ENCODE data around the gene PHLDA2. TPM values are rescaled to one million over a fixed set of nuclear protein-coding genes. Genes with fewer than 3 reads are reported as not detected.
"Not testable (repeated sequence)": the region's sequence is repeated elsewhere in the genome, so short reads cannot be mapped to it uniquely, and the experiment has no call there.

PHLDA2 gene
- total RNA-seq, 1 experiment from 2014 or later: 101 TPM

DNA sequence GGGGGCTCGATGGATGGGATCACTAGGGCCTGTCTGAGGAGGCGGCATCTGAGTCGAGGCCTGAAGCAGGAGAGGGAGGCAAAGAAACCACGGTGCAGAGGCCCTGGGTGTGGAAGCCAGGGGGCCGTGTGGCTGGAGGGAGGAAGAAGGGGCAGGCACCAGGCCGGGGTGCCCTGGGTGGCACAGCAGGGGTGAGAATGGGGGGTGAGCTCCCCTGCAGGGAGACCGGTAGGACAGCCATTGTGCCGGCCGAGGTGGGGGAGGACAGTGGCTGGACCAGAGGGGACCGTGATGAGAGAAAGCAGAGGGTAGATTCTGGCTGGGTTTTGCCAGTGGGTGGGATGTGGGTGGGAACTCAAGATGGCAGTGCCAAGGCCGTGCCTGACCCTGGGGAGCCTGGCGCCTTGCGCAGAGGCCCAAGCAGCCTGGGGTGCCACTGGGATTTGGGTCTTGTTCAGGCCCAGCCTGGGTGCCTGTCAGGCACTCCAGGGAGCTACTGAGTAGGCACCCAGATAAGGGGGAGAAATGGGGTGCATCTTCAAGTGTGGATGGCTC is 18.7 kb downstream of the PHLDA2 start:
- Histone ChIP-seq H2AFZ (ENCODE audit: low read length) (no peak overlapping the region), H3K36me3 (ENCODE audit: low read depth, low read length) (no peaks in the 10 kb centered on the region), H3K27me3 (ENCODE audit: low read length) (no peaks in the 10 kb centered on the region), H3K4me1 (ENCODE audit: insufficient read depth, low read length) (peaks cover 27% of the 10 kb centered on the region), H3F3A (ENCODE audit: low read length, unreplicated experiment) (no peaks in the 10 kb centered on the region), H3K9ac (ENCODE audit: low read length) (no peak overlapping the region), H3K79me2 (ENCODE audit: low read length) (no peaks in the 10 kb centered on the region), H3K9me2 (replicated peaks; ENCODE audit: low read length) (no peaks in the 10 kb centered on the region), H3K4me2 (ENCODE audit: low read length) (no peak overlapping the region), H4K20me1 (ENCODE audit: low read length) (no peaks in the 10 kb centered on the region), H3K27ac (ENCODE audit: low read length) (no peak overlapping the region), H3K4me3 (ENCODE audit: low read length) (no peak overlapping the region), H3K9me3 (ENCODE audit: low read length) (no peaks in the 10 kb centered on the region)
- intact Hi-C loops (cut with micrococcal nuclease): no loop called here
- BruUV-seq (replicated peaks): no TSS peak
- TF ChIP-seq, protein P1, sequence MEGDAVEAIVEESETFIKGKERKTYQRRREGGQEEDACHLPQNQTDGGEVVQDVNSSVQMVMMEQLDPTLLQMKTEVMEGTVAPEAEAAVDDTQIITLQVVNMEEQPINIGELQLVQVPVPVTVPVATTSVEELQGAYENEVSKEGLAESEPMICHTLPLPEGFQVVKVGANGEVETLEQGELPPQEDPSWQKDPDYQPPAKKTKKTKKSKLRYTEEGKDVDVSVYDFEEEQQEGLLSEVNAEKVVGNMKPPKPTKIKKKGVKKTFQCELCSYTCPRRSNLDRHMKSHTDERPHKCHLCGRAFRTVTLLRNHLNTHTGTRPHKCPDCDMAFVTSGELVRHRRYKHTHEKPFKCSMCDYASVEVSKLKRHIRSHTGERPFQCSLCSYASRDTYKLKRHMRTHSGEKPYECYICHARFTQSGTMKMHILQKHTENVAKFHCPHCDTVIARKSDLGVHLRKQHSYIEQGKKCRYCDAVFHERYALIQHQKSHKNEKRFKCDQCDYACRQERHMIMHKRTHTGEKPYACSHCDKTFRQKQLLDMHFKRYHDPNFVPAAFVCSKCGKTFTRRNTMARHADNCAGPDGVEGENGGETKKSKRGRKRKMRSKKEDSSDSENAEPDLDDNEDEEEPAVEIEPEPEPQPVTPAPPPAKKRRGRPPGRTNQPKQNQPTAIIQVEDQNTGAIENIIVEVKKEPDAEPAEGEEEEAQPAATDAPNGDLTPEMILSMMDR (conservative IDR thresholded peaks at IDR 0.05; ENCODE audit: low read depth, low read length): no peak
- no peak for TF ChIP-seq EZH2phosphoT487 (IDR thresholded peaks at IDR 0.05; ENCODE audit: borderline replicate concordance, low read length)
- TF ChIP-seq EZH2 (IDR thresholded peaks at IDR 0.05; ENCODE audit: low read length, unreplicated experiment): no peak
- DNase-seq: no peak
- no peak for ATAC-seq
- CTCF ChIA-PET: no interaction called here
- POLR2A ChIA-PET (ENCODE audit: unreplicated experiment): interaction anchor here (0.6 kb wide), 1 partner anchor 533 kb away, joined by 3 read pairs; no protein-coding TSS in a partner anchor

DNA sequence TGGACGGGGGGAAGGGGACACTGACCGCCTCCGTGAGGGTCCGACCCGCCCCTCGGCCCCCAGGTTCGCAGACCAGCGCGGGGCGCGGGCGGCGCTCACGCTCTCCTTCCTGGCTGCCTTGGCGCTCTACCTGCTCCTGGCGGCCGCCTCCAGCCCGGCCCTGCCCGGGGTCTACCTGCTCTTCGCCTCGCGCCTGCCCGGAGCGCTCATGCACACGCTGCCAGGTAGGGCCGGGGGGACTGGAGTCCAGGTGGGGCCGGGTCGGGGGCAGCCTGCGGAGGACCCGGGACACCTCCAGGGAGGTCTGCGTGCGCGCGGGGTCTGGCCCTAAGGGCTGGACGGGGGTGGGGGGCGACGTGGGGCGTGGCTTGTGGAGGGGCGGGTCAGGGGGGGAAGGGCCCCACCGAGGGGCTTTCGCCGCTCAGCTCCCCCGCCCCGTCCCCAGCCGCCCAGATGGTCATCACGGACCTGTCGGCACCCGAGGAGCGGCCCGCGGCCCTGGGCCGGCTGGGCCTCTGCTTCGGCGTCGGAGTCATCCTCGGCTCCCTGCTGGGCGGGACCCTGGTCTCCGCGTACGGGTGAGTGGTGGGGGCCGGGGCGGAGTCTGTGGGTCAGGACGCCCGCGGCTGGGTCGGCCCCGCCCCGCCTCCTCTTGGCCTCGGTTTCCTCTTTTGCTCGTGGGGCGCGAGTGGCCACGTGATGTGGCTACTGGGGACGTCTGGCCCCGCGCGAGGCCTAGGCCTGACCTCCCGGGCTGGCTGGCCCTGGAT is 19.9 kb downstream of the PHLDA2 start:
- no TSS peak for BruUV-seq (replicated peaks)

DNA sequence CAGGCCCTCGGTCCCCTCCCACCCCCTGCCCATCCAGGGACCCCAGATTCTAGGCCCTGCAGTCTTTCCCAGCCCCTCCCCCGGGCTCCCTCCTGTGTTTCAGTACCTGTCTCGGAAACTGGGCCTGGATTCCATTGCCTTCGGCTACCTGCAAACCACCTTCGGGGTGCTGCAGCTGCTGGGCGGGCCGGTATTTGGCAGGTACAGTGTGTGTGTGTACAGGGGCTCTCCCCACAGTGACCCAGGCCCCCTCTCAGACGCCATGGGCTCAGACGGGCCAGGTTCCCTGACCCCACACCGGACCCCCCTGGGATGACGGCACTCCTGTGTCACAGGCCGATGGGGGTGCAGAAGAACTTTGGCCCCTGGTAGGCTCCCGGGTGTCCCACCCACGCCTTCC is 21.1 kb downstream of the PHLDA2 start:
- no peaks in the 10 kb centered on the region for H3K79me2 ChIP-seq (ENCODE audit: low read length)
- H3K27me3 ChIP-seq (ENCODE audit: low read length): no peaks in the 10 kb centered on the region
- no peak for TF ChIP-seq EZH2phosphoT487 (IDR thresholded peaks at IDR 0.05; ENCODE audit: borderline replicate concordance, low read length)
- TF ChIP-seq EZH2 (IDR thresholded peaks at IDR 0.05; ENCODE audit: low read length, unreplicated experiment): no peak
- TF ChIP-seq, protein P1 (conservative IDR thresholded peaks at IDR 0.05; ENCODE audit: low read depth, low read length): no peak
- no peak overlapping the region for H3K4me3 ChIP-seq (ENCODE audit: low read length)
- H3K9me3 ChIP-seq (ENCODE audit: low read length): no peaks in the 10 kb centered on the region
- H3K4me1 ChIP-seq (ENCODE audit: insufficient read depth, low read length): peaks cover 34% of the 10 kb centered on the region
- H3F3A ChIP-seq (ENCODE audit: low read length, unreplicated experiment): no peaks in the 10 kb centered on the region
- intact Hi-C loops (cut with micrococcal nuclease): no loop called here
- H3K9ac ChIP-seq (ENCODE audit: low read length): no peak overlapping the region
- no TSS peak for BruUV-seq (replicated peaks)
- no peaks in the 10 kb centered on the region for H3K9me2 ChIP-seq (replicated peaks; ENCODE audit: low read length)
- ATAC-seq (no peak), DNase-seq (no peak)
- no peaks in the 10 kb centered on the region for H4K20me1 ChIP-seq (ENCODE audit: low read length)
- no peak overlapping the region for H3K4me2 ChIP-seq (ENCODE audit: low read length)
- H3K27ac ChIP-seq (ENCODE audit: low read length): no peak overlapping the region
- no peak overlapping the region for H2AFZ ChIP-seq (ENCODE audit: low read length)
- ChIA-PET POLR2A (ENCODE audit: unreplicated experiment) (no interaction called here), CTCF (no interaction called here)
- no peaks in the 10 kb centered on the region for H3K36me3 ChIP-seq (ENCODE audit: low read depth, low read length)

More for the DNA sequence above, 19.9 kb downstream of the PHLDA2 start:
- no peak overlapping the region for H3K4me2 ChIP-seq (ENCODE audit: low read length)
- H3K9me2 ChIP-seq (replicated peaks; ENCODE audit: low read length): no peaks in the 10 kb centered on the region
- no peak for TF ChIP-seq EZH2phosphoT487 (IDR thresholded peaks at IDR 0.05; ENCODE audit: borderline replicate concordance, low read length)
- no peak overlapping the region for H3K27ac ChIP-seq (ENCODE audit: low read length)
- ChIA-PET POLR2A (ENCODE audit: unreplicated experiment) (interaction anchor here (0.6 kb wide), 1 partner anchor 531 kb away, joined by 3 read pairs; no protein-coding TSS in a partner anchor), CTCF (no interaction called here)
- H3K79me2 ChIP-seq (ENCODE audit: low read length): no peaks in the 10 kb centered on the region
- no peaks in the 10 kb centered on the region for H3K9me3 ChIP-seq (ENCODE audit: low read length)
- H3K27me3 ChIP-seq (ENCODE audit: low read length): no peaks in the 10 kb centered on the region
- ATAC-seq: no peak
- H2AFZ ChIP-seq (ENCODE audit: low read length): no peak overlapping the region
- intact Hi-C loops (cut with micrococcal nuclease): no loop called here
- no peaks in the 10 kb centered on the region for H4K20me1 ChIP-seq (ENCODE audit: low read length)
- no peaks in the 10 kb centered on the region for H3K36me3 ChIP-seq (ENCODE audit: low read depth, low read length)
- no peak overlapping the region for H3K9ac ChIP-seq (ENCODE audit: low read length)
- H3K4me1 ChIP-seq (ENCODE audit: insufficient read depth, low read length): peaks cover 32% of the 10 kb centered on the region
- DNase-seq: no peak
- no peaks in the 10 kb centered on the region for H3F3A ChIP-seq (ENCODE audit: low read length, unreplicated experiment)
- H3K4me3 ChIP-seq (ENCODE audit: low read length): no peak overlapping the region

DNA sequence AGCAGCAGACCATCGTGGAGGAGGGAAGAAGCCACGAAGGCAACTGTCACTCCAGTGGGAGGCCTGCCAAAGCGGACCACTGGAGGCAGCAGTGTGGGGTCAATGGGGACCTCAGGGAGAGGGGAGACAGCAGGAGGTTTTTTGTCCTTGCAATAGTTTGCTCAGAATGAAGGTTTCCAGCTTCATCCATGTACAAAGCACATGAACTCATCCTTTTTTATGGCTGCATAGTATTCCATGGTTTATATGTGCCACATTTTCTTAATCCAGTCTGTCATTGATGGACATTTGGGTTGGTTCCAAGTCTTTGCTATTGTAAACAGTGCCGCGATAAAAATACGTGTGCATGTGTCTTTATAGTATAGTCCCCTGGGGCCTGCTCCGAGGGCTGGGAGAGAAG is 23.9 kb downstream of the PHLDA2 start:
- H3K4me2 ChIP-seq (ENCODE audit: low read length); H3K9ac ChIP-seq (ENCODE audit: low read length); H3F3A ChIP-seq (ENCODE audit: low read length, unreplicated experiment); H3K9me3 ChIP-seq (ENCODE audit: low read length); H3K27me3 ChIP-seq (ENCODE audit: low read length); H4K20me1 ChIP-seq (ENCODE audit: low read length); BruUV-seq (replicated peaks); H3K9me2 ChIP-seq (replicated peaks; ENCODE audit: low read length); H3K4me3 ChIP-seq (ENCODE audit: low read length); POLR2A ChIA-PET (ENCODE audit: unreplicated experiment); CTCF ChIA-PET; DNase-seq; H2AFZ ChIP-seq (ENCODE audit: low read length); ATAC-seq; H3K79me2 ChIP-seq (ENCODE audit: low read length); H3K27ac ChIP-seq (ENCODE audit: low read length); intact Hi-C loops (cut with micrococcal nuclease); H3K36me3 ChIP-seq (ENCODE audit: low read depth, low read length): not testable (repeated sequence)
- peaks cover 32% of the 10 kb centered on the region for H3K4me1 ChIP-seq (ENCODE audit: insufficient read depth, low read length)
